ENCODE measurements around the gene RAET1G.
"Not testable (repeated sequence)": the region's sequence is repeated elsewhere in the genome, so short reads cannot be mapped to it uniquely, and the experiment has no call there.

The RAET1G gene, protein sequence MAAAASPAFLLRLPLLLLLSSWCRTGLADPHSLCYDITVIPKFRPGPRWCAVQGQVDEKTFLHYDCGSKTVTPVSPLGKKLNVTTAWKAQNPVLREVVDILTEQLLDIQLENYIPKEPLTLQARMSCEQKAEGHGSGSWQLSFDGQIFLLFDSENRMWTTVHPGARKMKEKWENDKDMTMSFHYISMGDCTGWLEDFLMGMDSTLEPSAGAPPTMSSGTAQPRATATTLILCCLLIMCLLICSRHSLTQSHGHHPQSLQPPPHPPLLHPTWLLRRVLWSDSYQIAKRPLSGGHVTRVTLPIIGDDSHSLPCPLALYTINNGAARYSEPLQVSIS

DNA sequence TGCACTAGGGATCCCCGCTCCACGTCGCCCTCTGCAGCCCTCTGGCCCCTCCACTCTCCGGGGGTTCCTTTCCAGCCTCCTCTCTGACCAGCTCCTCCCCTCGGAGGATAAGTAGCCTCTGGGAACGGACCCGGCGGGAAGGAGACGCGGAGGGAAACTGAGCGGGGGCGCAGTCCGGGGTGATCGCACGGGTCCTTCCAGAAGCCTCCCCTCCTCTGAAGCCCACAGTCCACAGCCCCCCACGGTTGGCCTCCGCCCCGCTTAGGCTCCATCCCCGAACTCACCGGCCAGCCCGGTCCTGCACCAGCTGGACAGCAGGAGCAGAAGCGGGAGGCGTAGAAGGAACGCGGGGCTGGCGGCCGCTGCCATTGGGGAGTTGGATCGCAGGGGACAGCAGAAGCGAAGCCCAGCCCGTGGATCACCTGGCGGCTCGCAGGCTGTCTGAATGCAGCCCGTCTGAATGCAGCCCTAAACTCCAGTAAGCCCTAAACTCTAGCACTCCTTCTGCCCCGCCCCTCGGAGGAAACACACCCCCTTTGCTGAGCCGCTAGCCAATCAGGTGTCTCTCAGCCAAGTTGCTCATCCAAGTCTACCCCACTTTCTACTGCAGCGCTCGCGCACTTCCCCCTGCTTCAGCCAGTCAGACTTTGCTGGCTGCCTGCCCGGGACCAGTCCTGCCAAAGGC lies at the start of gene RAET1G:
RAET1G (minus strand) TSS at position 480 of the 685 bp plus-strand sequence; CDS start at position 369, 111 bp downstream.
- peak; percentile 83 for DNase-seq

DNA sequence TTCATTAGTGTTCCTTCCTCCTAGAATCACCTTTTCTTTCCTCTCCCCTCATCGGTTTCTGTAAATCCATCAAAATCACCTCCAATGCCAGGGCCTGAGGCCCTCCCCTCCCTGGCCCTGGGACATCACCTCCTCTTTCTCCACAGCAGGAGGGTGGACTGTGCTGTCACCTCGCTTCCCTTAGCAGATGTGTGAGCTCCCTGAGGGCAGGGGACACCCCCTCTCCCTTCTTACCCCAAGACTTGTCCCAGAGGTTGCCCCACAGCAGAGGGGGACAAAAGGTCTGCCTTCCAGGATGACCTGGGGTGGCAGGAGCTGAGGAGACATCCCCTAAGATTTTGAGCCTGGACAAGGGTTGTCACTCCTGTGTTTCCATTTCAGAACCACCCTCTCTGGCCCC lies 46.7 kb upstream of the RAET1G start:
- no peak for DNase-seq

- DNase-seq, result not testable (repeated sequence)
Measured at GRCh38 chr6:149968909-149969308, 46.0 kb upstream of the RAET1G start.

DNA sequence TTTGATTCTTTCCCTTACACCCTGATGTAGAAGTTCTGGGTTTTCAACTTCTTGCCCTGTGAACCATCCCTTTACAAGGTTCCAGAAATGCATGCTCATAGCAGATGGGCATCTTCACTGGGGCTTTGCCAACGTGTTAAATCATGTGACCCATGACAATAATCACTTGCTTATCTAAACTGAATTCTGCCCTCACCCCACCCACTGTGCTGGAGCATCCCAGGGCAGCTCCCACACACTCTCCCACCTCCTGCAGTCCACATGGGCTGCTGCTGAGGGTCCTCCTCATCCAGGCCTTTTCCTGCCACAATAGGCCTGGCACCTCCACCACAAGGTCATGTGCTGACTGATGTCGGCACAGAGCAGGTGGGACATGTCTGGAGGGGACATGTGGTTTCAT lies 45.1 kb upstream of the RAET1G start:
- not testable (repeated sequence) for DNase-seq

- no peak for DNase-seq
Measured at GRCh38 chr6:149967591-149967990, 44.7 kb upstream of the RAET1G start.

DNA sequence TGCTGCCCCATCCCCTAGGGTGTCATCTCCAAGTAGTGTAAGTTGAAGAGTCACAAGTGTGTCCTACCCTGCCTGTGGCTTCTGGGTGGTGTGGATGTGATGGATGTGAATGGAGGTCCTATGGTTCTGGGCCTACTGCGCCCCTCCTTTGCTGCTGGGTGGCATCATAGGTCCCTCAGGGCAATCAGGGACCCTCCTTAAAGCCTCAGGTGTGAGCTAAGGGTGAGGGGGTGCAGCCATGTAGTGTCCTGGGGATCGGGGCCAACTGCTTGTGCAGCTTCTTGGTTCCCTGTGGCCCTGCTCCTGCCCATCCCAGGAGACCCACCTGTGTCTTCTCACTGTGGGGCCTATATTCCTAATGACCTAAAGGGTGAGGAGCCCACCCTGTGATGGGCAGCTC lies 43.4 kb upstream of the RAET1G start:
- not testable (repeated sequence) for DNase-seq

DNA sequence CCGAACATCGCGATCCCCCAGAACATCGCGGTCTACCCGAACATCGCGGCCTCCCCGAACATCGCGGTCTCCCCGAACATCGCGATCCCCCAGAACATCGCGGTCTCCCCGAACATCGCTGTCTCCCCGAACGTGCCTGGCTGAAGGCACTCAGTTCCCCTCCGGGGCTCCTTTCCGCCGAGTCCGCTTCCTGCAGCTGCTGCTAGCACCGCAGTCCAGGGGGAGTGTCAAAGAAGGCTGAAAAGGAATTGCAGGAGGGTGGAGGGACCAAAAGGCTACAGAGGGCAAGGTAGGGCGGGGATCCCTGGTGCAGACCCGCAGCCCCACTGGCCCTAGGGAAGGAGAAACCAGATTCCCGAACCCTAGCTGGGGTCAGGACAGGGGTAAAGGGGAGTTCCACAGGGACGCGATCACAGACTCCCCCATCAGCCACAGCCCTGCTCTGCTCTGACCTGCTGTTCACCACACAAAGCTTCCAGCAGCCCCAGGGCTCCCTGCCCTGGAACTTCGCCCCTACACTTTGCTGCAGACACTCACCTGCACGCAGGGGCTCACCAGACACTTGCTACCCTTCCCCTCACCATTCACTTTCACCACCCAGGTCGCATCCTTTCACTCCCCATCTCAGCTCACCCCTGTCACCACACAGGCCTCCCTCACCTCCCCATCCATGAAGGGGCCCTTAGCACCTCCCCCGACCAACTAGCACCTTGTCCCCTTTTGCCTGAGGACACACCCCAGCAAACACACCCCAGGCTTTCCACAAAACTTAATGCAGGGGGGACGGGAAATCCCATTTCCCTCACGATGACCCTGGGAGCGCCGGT lies 42.5 kb upstream of the RAET1G start:
- no peak for DNase-seq

DNA sequence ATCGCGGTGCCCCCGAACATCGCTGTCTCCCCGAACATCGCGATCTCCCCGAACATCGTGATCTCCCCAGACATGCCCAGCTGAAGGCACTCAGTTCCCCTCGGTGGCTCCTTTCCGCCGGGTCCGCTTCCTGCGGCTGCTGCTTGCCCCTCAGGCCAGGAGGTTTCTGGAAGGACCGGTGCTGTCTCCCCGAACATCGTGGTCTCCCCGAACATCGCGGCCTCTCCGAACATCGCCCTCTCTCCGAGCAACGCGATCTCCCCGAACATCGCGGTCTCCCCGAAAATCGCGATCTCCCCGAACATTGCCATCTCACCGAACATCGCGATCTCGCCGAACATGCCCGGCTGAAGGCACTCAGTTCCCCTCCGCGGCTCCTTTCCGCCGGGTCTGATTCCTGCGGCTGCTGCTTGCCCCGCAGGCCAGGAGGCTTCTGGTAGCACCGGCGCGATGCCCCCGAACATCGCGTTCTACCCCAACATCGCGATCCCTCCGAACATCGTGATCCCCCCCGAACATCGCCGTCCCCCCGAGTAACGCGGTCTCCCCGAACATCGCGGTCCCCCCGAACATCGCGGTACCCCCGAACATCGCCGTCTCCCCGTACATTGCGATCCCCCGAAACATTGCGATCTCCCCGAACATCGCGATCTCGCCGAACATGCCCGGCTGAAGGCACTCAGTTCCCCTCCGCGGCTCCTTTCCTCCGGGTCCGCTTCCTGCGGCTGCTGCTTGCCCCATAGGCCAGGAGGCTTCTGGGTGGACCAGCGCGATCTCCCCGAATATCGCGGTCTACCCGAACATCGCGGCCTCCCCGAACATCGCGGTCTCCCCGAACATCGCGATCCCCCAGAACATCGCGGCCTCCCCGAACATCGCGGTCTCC lies 41.6 kb upstream of the RAET1G start:
- peak; percentile 11 for DNase-seq

DNA sequence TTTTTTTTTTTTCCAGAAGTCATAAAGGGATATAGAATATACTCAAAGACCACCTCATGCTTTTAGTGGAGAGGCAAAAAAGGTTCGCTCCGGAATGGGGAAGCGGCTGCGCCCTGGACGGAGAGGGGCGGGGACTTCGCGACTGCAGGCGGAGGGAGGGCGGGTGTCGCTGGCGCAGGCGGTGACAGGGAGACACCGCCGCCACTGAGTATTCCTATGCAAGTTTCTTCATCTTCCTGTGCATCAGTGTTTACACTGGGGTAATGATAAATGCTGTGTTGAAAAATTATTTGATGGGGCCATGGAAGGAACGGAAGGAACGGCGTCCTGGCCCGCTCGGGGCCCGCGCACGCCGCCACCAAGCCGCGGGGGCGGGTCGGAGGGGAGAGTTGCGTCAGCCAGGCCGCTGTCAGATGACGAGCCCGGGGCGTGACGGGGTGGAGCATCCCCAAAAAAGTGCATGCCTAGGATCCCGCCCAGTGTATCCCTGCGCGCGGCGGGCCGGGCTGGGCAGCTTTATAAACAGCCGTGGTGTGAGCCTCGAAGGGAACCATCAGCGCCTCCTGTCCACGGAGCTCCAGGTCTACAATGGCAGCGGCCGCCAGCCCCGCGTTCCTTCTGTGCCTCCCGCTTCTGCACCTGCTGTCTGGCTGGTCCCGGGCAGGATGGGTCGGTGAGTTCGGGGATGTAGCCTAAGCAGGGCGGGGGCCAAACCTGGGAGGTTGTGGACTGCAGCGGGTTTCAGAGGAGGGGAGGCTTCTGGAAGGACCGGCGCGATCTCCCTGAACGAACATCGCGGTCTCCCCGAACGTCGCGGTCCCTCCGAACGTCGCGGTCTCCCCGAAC lies 40.8 kb upstream of the RAET1G start, which contains the start of gene ULBP1:
ULBP1 (plus strand) TSS at position 482 of the 846 bp plus-strand sequence; CDS start at position 589, 107 bp downstream.
- DNase-seq, result peak; percentile 88

DNA sequence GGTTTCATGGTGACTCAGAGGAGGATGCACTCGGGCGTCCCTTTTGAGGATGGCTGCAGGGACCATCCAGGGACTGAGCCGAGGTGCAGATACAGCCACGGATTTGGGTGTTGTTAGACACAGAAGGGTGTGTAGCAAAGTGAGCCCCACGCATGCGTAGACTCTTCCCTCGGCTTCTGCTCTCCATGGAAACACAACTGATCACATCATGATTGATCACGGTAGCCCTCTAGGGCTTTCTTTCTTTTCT lies 40.2 kb upstream of the RAET1G start:
- DNase-seq, result no peak

DNA sequence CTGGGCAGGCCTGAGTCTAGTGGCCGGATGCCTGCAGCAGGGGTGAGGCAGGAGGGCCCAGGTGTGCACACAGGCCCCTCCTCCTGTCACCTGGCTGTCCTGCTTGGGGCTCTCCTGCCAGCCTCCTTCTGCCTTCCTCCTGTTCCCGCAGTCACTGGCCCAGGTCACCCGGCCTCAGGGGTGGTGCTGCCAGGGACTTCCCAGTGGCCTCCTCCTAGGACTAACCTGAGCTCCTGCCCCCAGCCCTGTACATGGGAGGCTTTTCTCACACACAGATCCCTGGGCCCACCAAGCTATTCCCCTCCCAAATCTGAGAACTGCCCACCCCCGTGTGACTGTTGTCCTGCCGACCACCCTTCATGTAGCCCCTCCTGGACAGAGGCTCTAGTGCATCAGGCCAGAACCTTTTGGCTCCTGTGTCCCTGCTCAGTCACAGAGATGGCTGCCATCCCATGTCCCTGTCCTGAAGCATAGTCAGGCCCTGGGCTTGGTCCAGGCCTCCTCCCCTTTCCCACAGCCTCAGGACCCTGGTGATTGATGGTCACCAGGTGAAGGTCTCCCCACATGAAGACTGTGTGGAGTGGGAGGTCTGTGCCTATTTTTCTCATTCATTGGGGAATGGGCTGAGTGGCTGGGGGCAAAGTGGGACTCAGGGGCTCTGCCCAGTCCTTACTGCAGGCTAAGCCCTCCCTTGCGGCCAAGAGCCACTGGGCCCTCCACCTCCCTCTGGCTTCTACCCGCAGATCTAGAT lies 39.7 kb upstream of the RAET1G start:
- DNase-seq, result no peak

DNA sequence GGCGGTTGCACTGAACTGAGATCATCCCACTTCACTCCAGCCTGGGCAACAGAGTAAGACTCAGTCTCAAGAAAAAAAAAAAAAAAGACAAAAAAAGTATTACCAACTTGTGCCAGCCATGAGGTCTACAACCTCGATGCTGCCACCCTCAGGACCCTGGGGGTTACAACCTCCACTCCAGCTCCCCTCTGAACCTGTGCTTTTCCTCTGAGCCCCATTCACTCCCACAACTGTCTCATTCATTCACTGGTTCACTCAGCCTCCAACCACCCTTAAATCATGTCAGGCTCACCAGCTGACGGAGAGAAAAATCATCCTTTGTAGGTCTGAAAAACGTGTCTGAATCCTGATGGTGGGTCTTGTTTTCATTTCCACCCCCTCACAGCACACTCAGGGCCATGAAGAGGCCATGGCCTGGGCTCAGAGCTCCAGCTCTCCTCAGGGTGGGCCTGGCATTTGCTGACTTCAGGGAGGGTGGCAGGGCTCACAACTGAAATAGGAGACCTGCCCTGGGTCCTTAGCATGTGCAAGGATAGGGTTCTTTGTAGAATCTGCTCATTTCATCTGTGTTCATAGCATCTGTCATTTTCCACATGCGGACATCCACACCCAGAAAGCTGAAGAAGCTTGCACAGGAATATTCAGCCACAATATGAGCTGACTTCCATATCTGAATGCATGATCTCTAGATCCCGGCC lies 39.0 kb upstream of the RAET1G start:
- DNase-seq, result no peak

- DNase-seq, result no peak
Measured at GRCh38 chr6:149960488-149960887, 37.6 kb upstream of the RAET1G start.

GRCh38 chr6:149959806-149960205 lies 36.9 kb upstream of the RAET1G start:
- DNase-seq, result not testable (repeated sequence)

- not testable (repeated sequence) for DNase-seq
Measured at GRCh38 chr6:149958124-149958523, 35.2 kb upstream of the RAET1G start.

DNA sequence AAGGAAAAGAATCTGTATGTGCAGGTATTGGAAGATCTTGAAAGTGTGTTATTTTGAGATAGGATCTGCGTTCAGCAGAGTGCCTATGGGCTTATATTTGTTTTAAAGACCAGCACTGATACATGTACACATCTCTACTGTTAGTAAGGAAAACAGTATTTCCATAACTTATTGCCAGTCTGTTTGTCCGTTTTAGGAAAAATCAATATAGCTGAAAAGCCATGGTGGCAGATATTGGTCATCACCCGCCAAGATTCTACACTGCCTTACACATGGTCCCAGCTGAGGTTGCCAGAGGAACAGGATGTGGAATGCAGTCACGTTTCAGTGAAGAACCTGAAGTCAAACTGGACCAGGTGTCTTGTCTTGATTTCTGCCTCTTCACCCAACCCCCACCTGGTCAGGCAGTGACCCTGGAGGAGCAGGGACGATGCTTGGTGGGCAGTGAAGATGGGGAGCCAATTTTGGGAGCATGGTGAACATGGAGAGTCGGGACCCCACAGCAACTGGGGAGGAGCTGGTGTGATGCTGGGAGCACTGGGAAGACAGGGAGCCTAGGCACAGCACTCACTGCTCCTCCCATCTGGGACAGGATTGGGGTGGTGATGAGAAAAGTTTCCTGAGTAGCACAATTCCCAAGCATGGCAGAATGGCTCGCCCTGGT lies 32.9 kb upstream of the RAET1G start:
- not testable (repeated sequence) for DNase-seq

GRCh38 chr6:149954984-149955653 lies 32.2 kb upstream of the RAET1G start:
- not testable (repeated sequence) for DNase-seq

DNA sequence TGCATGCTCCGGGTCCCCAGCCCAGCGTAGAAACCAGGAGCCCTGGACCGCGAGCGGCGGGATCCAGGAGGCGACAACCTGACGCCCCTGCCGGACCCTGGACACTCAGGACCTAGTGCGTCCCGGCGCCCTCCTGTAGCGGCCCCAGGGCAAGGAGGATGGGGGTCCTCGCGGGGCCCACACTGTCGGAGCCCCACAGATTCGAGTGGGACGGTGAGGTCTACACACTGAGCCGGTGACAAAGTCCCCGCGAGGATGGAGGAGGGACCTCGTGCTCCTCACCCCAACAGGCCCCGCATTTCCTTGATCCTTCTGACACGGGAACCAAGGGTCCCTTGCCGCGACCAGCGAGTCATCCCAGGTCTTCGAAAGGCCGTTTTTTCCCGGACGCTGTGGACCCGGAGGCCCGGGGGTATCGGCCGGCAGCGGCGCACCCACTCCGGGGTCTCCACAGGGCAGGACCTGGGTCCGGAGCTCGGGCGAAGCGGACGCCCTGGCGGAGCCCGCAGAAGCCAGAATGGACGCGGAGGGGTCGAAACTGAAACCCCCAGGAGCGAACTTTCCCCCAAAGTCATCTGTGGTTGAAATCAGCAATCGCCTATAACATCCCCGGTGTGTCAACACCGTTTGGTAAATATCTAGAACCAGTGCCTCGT lies 31.5 kb upstream of the RAET1G start:
- not testable (repeated sequence) for DNase-seq

Data from suppressor macrophage treated with lipopolysaccharide for 4 hours (primary cell).